Adrenal gland (tissue), 5 donors: Measurements from ENCODE around the gene CDC42BPG.
A peak's percentile ranks its signal among the peaks of the same experiment; 100 is the strongest.

Experiments
- CTCF ChIP-seq, 6 experiments: fragments of 450-650 bp in 4 of 6; fragments of 200-600 bp in 2 of 6; sonication (generic) in 1 of 6; IDR thresholded peaks; 1 replicate in 5 of 6; 2 replicates in 1 of 6; pipeline versions ENCODE4 v1.5.1 to v1.8.0; 2016 to 2021; ENCODE audit warnings: antibody characterized with exemption in 6 of 6, mild to moderate bottlenecking in 2 of 6, moderate library complexity in 1 of 6
- POLR2A ChIP-seq, 2 donors: fragments of 450-650 bp; IDR thresholded peaks; one replicate each; pipeline ENCODE4 v1.6.1; 2017; ENCODE audit warnings: antibody characterized with exemption in 2 of 2, mild to moderate bottlenecking in 2 of 2, moderate library complexity in 1 of 2
- donor health status: DM: no; HTN: no; CAD: no.

GRCh38 chr11:64778473-64779298 lies 65.8 kb downstream of the CDC42BPG start, which contains the start of gene SF1:
- TF ChIP-seq POLR2A (IDR thresholded peaks at IDR 0.05) (peak; percentile 91 to 99), CTCF (IDR thresholded peaks at IDR 0.05) (peak in 2 of 6 experiments; percentile 23 to 24)
